Smooth muscle cell (in vitro differentiated cells): ENCODE measurements around the gene SPTSSA. TPM values are rescaled to one million over a fixed set of nuclear protein-coding genes. Genes with fewer than 3 reads are reported as not detected.
"Not testable (repeated sequence)": the region's sequence is repeated elsewhere in the genome, so short reads cannot be mapped to it uniquely, and the experiment has no call there.

ENCODE experiments used
- DNase-seq: peaks from one replicate; lab custom pipeline; 2025; ENCODE audit not compliant: unreplicated experiment; lab: John Stamatoyannopoulos, UW
- H2AFZ ChIP-seq: fragments of 200-600 bp; sonication (generic); 2 replicates; pipeline ENCODE4 v1.6.0; 2016; ENCODE audit warnings: antibody characterized with exemption, low read depth, mild to moderate bottlenecking
- H3F3A ChIP-seq: fragments of 200-600 bp; sonication (generic); 2 replicates; pipeline ENCODE4 v1.6.0; 2017; ENCODE audit warnings: antibody characterized with exemption, low read depth
- H3K27ac ChIP-seq: fragments of 200-600 bp; sonication (generic); 2 replicates; pipeline ENCODE4 v1.5.1; 2016; ENCODE audit warnings: low read depth, mild to moderate bottlenecking
- H3K27me3 ChIP-seq: fragments of 200-600 bp; sonication (generic); 2 replicates; pipeline ENCODE4 v1.6.1; 2016; ENCODE audit warnings: low read depth, mild to moderate bottlenecking
- H3K36me3 ChIP-seq: fragments of 200-600 bp; sonication (generic); 2 replicates; pipeline ENCODE4 v1.5.1; 2016; ENCODE audit warnings: low read depth
- H3K4me1 ChIP-seq: fragments of 200-600 bp; sonication (generic); 2 replicates; pipeline ENCODE4 v1.5.1; 2016; ENCODE audit warnings: low read depth
- H3K4me2 ChIP-seq: fragments of 200-600 bp; sonication (generic); 2 replicates; pipeline ENCODE4 v1.6.0; 2016; ENCODE audit warnings: mild to moderate bottlenecking
- H3K4me3 ChIP-seq: fragments of 200-600 bp; sonication (generic); 2 replicates; pipeline ENCODE4 v1.5.1; 2016; ENCODE audit warnings: mild to moderate bottlenecking
- H3K79me2 ChIP-seq: fragments of 200-600 bp; sonication (generic); 2 replicates; pipeline ENCODE4 v1.6.0; 2016; ENCODE audit warnings: low read depth, mild to moderate bottlenecking
- H3K9ac ChIP-seq: fragments of 200-600 bp; sonication (generic); 2 replicates; pipeline ENCODE4 v1.6.0; 2016; ENCODE audit warnings: low read depth
- H3K9me3 ChIP-seq: fragments of 200-600 bp; sonication (generic); replicated peaks from 2 replicates; pipeline ENCODE4 v1.5.1; 2016; ENCODE audit warnings: low read depth
- H4K20me1 ChIP-seq: fragments of 200-600 bp; sonication (generic); 2 replicates; pipeline ENCODE4 v1.6.0; 2016; ENCODE audit warnings: low read depth
- WGBS: methylation state at CpG from one replicate; pipeline ENCODE4 v1.1.7; 2016; ENCODE audit warnings: low lambda C conversion rate; 5-methylcytosine and 5-hydroxymethylcytosine counted together
- polyA plus RNA-seq: library from polyadenylated mRNA; unstranded; fragments of >200 nt; fragmentation: Nextera tagmentation; extraction: Ambion mirVana; gene quantifications from 2 replicates; pipeline ENCODE4 v1.2.1, GENCODE V29; 2016
- total RNA-seq: library from RNA; depleted of rRNA; stranded (reverse); fragments of >200 nt; gene quantifications from 2 replicates; pipeline ENCODE4 v1.2.3, GENCODE V29; 2014
- TF ChIP-seq, protein P1 (sequence below): fragments of 200-600 bp; sonication (generic); IDR thresholded peaks from 2 replicates; pipeline ENCODE4 v1.5.1; 2017; ENCODE audit warnings: borderline replicate concordance, mild to moderate bottlenecking, antibody characterized with exemption; ENCODE audit not compliant: insufficient read depth, poor library complexity, severe bottlenecking

The SPTSSA gene, protein sequence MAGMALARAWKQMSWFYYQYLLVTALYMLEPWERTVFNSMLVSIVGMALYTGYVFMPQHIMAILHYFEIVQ
- total RNA-seq (23.7 and 28.8 TPM in 2 replicates), polyA plus RNA-seq (22.8 and 23.9 TPM in 2 replicates)

DNA sequence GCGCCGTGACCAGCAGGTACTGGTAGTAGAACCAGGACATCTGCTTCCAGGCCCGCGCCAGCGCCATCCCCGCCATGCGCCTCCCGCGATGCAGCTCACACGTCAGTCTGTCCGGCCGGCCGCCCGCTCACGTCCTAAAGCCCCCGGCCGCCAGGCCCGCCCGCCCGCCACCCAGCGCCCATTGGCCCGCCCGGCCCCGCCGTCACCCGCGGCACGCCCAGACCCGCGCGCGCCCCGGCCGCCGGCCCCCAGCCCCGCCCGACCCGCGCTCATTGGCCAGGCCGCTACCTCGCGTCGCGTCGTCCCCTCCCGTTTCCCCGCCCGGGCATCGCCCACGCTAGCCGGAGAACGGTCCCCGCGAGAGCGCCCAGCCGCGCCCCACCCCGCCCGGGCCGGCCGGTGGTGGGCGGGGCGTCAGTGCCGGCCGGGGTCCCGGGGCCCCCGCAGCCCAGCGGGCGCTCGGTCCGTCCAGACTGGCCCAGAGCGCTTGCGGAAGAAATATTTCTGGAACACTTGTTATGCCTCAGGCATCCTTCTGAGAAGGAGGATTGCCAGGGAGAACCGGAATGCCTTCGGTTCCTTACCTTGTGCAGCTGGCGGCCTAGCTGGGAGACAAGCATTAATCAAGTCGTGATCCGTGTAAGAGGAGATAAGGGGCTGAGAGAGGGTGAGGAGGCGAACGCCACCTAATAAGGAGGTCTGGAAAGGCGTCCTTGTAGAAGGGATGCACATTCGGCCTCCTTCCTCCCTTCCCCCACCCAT, at the start of gene SPTSSA:
SPTSSA (minus strand) TSS at position 109 of the 762 bp plus-strand sequence; CDS start at position 76, 33 bp downstream.
- TF ChIP-seq, protein P1, sequence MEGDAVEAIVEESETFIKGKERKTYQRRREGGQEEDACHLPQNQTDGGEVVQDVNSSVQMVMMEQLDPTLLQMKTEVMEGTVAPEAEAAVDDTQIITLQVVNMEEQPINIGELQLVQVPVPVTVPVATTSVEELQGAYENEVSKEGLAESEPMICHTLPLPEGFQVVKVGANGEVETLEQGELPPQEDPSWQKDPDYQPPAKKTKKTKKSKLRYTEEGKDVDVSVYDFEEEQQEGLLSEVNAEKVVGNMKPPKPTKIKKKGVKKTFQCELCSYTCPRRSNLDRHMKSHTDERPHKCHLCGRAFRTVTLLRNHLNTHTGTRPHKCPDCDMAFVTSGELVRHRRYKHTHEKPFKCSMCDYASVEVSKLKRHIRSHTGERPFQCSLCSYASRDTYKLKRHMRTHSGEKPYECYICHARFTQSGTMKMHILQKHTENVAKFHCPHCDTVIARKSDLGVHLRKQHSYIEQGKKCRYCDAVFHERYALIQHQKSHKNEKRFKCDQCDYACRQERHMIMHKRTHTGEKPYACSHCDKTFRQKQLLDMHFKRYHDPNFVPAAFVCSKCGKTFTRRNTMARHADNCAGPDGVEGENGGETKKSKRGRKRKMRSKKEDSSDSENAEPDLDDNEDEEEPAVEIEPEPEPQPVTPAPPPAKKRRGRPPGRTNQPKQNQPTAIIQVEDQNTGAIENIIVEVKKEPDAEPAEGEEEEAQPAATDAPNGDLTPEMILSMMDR = no peak
- peaks cover 43% of the 10 kb centered on the region for H4K20me1 ChIP-seq
- peak within 1 kb of the TSS; percentile 80 for H3K9ac ChIP-seq
- no peaks in the 10 kb centered on the region for H3K9me3 ChIP-seq
- H3K27ac ChIP-seq = peak within 1 kb of the TSS; percentile 80
- H3K36me3 ChIP-seq = no peaks in the 10 kb centered on the region
- WGBS = 3% methylated on average over 21 of the region's 82 CpGs
- peak; percentile 86 for DNase-seq
- H3K27me3 ChIP-seq = no peaks in the 10 kb centered on the region
- no peaks in the 10 kb centered on the region for H3F3A ChIP-seq
- H3K79me2 ChIP-seq = peaks cover 40% of the 10 kb centered on the region
- peak within 1 kb of the TSS; percentile 58 for H3K4me3 ChIP-seq
- peak within 1 kb of the TSS; percentile 95 for H3K4me2 ChIP-seq
- peaks cover 16% of the 10 kb centered on the region for H3K4me1 ChIP-seq
- H2AFZ ChIP-seq = peak within 1 kb of the TSS; percentile 100

DNA sequence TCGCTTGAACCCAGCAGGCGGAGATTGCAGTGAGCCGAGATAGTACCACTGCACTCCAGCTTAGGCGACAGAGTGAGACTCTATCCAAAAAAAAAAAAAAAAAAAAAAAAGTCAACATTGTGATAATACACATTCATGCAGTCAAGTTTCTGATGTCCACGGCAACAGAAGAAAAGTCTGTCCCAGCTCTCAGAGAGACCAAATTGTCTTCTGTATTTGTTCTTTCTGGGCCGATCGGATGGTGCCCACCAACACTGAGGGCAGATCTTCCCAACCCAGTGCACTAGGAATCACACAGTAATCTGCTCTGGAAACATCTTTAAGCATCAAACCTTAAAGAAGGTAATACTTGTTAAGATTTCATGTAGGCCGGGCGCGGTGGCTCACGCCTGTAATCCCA, 45.8 kb upstream of the SPTSSA start:
- no peaks in the 10 kb centered on the region for H3K9me3 ChIP-seq

DNA sequence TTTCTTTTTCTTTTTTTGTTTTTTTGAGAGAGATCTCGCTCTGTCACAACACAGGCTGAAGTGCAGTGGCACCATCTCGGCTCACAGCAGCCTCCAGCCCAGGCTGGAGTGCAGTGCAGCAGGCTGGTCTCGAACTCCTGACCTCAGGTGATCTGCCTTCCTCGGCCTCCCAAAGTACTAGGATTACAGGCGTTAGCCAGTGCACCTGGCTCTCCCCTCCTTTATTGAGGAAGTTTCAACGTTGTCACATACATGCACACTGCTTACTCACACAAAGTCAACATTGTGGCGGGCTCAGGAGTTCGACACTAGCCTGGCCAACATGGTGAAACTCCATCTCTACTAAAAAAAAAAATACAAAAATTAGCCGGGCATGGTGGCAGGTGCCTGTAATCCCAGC, 45.4 kb upstream of the SPTSSA start:
- TF ChIP-seq, protein P1 = no peak
- Histone ChIP-seq H3K4me1 (no peaks in the 10 kb centered on the region), H3F3A (no peaks in the 10 kb centered on the region), H3K36me3 (no peaks in the 10 kb centered on the region), H2AFZ (no peak overlapping the region), H3K4me2 (no peak overlapping the region), H3K9me3 (no peaks in the 10 kb centered on the region), H3K27ac (no peak overlapping the region), H3K79me2 (no peaks in the 10 kb centered on the region), H3K9ac (no peak overlapping the region), H3K4me3 (no peak overlapping the region), H4K20me1 (no peaks in the 10 kb centered on the region), H3K27me3 (no peaks in the 10 kb centered on the region)
- DNase-seq = no peak
- 96% methylated on average over 9 of the region's 9 CpGs for WGBS

More for the DNA sequence above, 45.8 kb upstream of the SPTSSA start:
- H3K36me3 ChIP-seq = no peaks in the 10 kb centered on the region
- TF ChIP-seq, protein P1 = no peak
- no peaks in the 10 kb centered on the region for H3K79me2 ChIP-seq
- no peak overlapping the region for H3K9ac ChIP-seq
- H3K4me2 ChIP-seq = no peak overlapping the region
- no peak overlapping the region for H3K27ac ChIP-seq
- no peak for DNase-seq
- H3K4me3 ChIP-seq = no peak overlapping the region
- H3K27me3 ChIP-seq = no peaks in the 10 kb centered on the region
- no peak overlapping the region for H2AFZ ChIP-seq
- no peaks in the 10 kb centered on the region for H4K20me1 ChIP-seq
- 95% methylated on average over 11 of the region's 11 CpGs for WGBS
- H3F3A ChIP-seq = no peaks in the 10 kb centered on the region
- H3K4me1 ChIP-seq = no peaks in the 10 kb centered on the region

DNA sequence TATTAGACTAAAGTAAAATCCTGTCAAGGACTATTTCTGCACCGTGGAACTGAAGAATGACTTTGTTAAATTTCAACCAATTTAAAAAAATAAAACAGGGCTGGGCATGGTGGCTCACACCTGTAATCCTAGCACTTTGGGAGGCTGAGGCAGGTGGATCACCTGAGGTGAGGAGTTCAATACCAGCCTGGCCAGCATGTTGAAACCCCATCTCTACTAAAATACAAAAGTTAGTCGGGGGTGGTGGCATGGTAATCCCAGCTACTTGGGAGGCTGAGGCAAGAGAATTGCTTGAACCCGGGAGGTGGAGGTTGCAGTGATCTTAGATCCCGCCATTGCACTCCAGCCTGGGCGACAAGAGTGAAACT, 43.1 kb upstream of the SPTSSA start:
- not testable (repeated sequence) for H3K9me3 ChIP-seq, H3F3A ChIP-seq, H3K4me3 ChIP-seq, H3K4me1 ChIP-seq, H3K27me3 ChIP-seq, DNase-seq, H2AFZ ChIP-seq, H3K36me3 ChIP-seq, H3K79me2 ChIP-seq, H3K27ac ChIP-seq, H3K4me2 ChIP-seq, H3K9ac ChIP-seq, H4K20me1 ChIP-seq
- 87% methylated on average over 5 of the region's 5 CpGs for WGBS

DNA sequence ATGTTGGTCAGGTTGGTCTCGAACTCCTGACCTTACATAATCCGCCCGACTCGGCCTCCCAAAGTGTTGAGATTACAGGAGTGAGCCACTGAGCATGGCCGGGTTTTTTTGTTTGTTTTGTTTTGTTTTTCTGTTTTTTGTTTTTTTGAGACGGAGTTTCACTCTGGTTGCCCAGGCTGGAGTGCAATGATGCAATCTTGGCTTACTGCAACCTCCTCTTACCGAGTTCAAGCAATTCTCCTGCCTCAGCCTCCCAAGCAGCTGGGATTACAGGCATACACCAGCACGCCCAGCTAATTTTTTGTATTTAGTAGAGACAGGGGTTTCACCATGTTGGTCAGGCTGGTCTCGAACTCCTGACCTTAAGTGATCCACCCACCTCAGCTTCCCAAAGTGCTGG, 42.0 kb upstream of the SPTSSA start:
- H2AFZ ChIP-seq, H3K4me3 ChIP-seq, H3K9me3 ChIP-seq, H3F3A ChIP-seq, H4K20me1 ChIP-seq, H3K36me3 ChIP-seq, H3K4me2 ChIP-seq, DNase-seq, H3K9ac ChIP-seq, H3K79me2 ChIP-seq, H3K27ac ChIP-seq, H3K4me1 ChIP-seq, H3K27me3 ChIP-seq: not testable (repeated sequence)
- WGBS = 83% methylated on average over 9 of the region's 9 CpGs
